GM12878 (cell line): ENCODE data around the gene BTBD9. TPM values are rescaled to one million over a fixed set of nuclear protein-coding genes. Genes with fewer than 3 reads are reported as not detected.

Experiments used
- ATAC-seq: fragments of 200-7000 bp; cut with Tn5 transposase; 3 replicates; pipeline ENCODE4 v1.9.1; 2020; ENCODE audit warnings: mild to moderate bottlenecking, moderate library complexity
- BruUV-seq: library from RNA; stranded (reverse); fragments of 400-500 nt; replicated peaks from 2 replicates; lab custom pipeline; 2021; lab: Mats Ljungman, UMichigan
- CTCF ChIA-PET: fragments of 300-600 bp; sonication (Branson Sonifier 250); formaldehyde crosslinking; extraction: SDS; loops from one replicate; lab custom pipeline; 2021; ENCODE audit warnings: inconsistent platforms; lab: Yijun Ruan, JAX
- POLR2A ChIA-PET: fragments of 350-600 bp; formaldehyde crosslinking; extraction: SDS; loops from one replicate; lab custom pipeline; 2021; ENCODE audit warnings: inconsistent platforms; lab: Charles Lee
- RAD21 ChIA-PET: fragments of 300-600 bp; sonication (Branson Sonifier 250); formaldehyde crosslinking; loops from one replicate; lab custom pipeline; 2023; ENCODE audit warnings: antibody characterized with exemption; ENCODE audit not compliant: unreplicated experiment; lab: Charles Lee
- SMC1A ChIA-PET: fragments of 300-600 bp; sonication (Branson Sonifier 250); formaldehyde crosslinking; loops from one replicate; lab custom pipeline; 2023; ENCODE audit not compliant: unreplicated experiment, uncharacterized antibody; lab: Charles Lee
- DNase-seq: peaks from one replicate; pipeline ENCODE4 v3.0.0-alpha.2; 2011; ENCODE audit warnings: low read depth, low spot score
- FAIRE-seq: peaks from 3 replicates; lab custom pipeline; 2011; peaks lifted over from hg19 to GRCh38; lab: Jason Lieb, UNC
- H2AFZ ChIP-seq: 2 replicates; pipeline ENCODE4 v1.6.0; 2011; ENCODE audit warnings: low read depth, low read length, control low read depth; ENCODE audit not compliant: control insufficient read depth
- H3K27ac ChIP-seq: 2 replicates; pipeline ENCODE4 v1.5.1; 2011; ENCODE audit warnings: control low read depth; ENCODE audit not compliant: control insufficient read depth, insufficient read depth
- H3K27me3 ChIP-seq, 2 experiments: replicated peaks in 1 of 2; 2 replicates each; pipeline versions ENCODE4 v1.6.0 to v1.6.1; 2011; ENCODE audit warnings: low read length in 1 of 2; ENCODE audit not compliant: control insufficient read depth in 2 of 2, insufficient read depth in 2 of 2
- H3K36me3 ChIP-seq, 2 experiments: 2 replicates each; pipeline ENCODE4 v1.5.1; 2011; ENCODE audit warnings: low read length in 1 of 2; ENCODE audit not compliant: control insufficient read depth in 2 of 2, insufficient read depth in 2 of 2
- H3K4me1 ChIP-seq: 2 replicates; pipeline ENCODE4 v1.6.1; 2011; ENCODE audit warnings: mild to moderate bottlenecking, low read length, moderate library complexity, mixed read lengths; ENCODE audit not compliant: control insufficient read depth, insufficient read depth
- H3K4me2 ChIP-seq: 2 replicates; pipeline ENCODE4 v1.6.0; 2011; ENCODE audit warnings: control low read depth; ENCODE audit not compliant: control insufficient read depth, insufficient read depth
- H3K4me3 ChIP-seq: fragments of 200-600 bp; sonication (generic); 2 replicates; pipeline ENCODE4 v1.5.1; 2016
- H3K79me2 ChIP-seq: 2 replicates; pipeline ENCODE4 v1.6.0; 2011; ENCODE audit warnings: low read length; ENCODE audit not compliant: control insufficient read depth, insufficient read depth
- H3K9ac ChIP-seq: 2 replicates; pipeline ENCODE4 v1.8.0; 2011; ENCODE audit warnings: low read length, control low read depth, mixed read lengths; ENCODE audit not compliant: control insufficient read depth, insufficient read depth
- H3K9me3 ChIP-seq: replicated peaks from 3 replicates; pipeline ENCODE4 v1.5.1; 2011; ENCODE audit warnings: mild to moderate bottlenecking, low read length; ENCODE audit not compliant: control insufficient read depth, insufficient read depth
- H4K20me1 ChIP-seq: 2 replicates; pipeline ENCODE4 v1.6.0; 2011; ENCODE audit not compliant: control insufficient read depth, insufficient read depth
- EP300 ChIP-seq, 2 experiments: fragments of 150-350 bp in 1 of 2; IDR thresholded peaks; 2 replicates each; pipeline ENCODE4 v1.6.1; 2011 to 2012; ENCODE audit warnings: low read depth in 2 of 2, low read length in 2 of 2, borderline replicate concordance in 1 of 2, improper control_type of control experiment in 1 of 2, inconsistent platforms in 1 of 2; ENCODE audit not compliant: control insufficient read depth in 1 of 2
- EZH2 ChIP-seq: IDR thresholded peaks from 2 replicates; pipeline ENCODE4 v1.6.1; 2012; ENCODE audit warnings: low read depth, mild to moderate bottlenecking, control low read depth, inconsistent platforms, low read length, borderline replicate concordance; ENCODE audit not compliant: control insufficient read depth
- TCF7 ChIP-seq: IDR thresholded peaks from 2 replicates; pipeline ENCODE4 v1.6.1; 2014; ENCODE audit warnings: antibody characterized with exemption, borderline replicate concordance
- WRNIP1 ChIP-seq: IDR thresholded peaks from 2 replicates; pipeline ENCODE4 v1.6.1; 2011; ENCODE audit warnings: low read depth, low read length, improper control_type of control experiment, borderline replicate concordance
- ZSCAN29 ChIP-seq: fragments of 450-650 bp; IDR thresholded peaks from 2 replicates; pipeline ENCODE4 v1.6.1; 2017; ENCODE audit warnings: mild to moderate bottlenecking, moderate library complexity
- WGBS: methylation state at CpG from one replicate; pipeline ENCODE4 v1.1.6; 2016; ENCODE audit warnings: low lambda C conversion rate; ENCODE audit not compliant: insufficient replicate concordance, insufficient coverage; ENCODE audit errors: missing lambda C conversion rate; 5-methylcytosine and 5-hydroxymethylcytosine counted together
- in situ Hi-C: fragments of 300-500 bp; cut with MboI; formaldehyde crosslinking; loops from 9 replicates; pipeline ENCODE4 v1.14.3; 2018; ENCODE audit warnings: mixed read lengths
- intact Hi-C: fragments of 100-400 bp; cut with micrococcal nuclease; formaldehyde crosslinking; loops from one replicate; pipeline ENCODE4 v1.14.2; 2022; ENCODE audit not compliant: unreplicated experiment
- polyA plus RNA-seq, 11 experiments: library from polyadenylated mRNA; depleted of rRNA in 4 of 11; unstranded in 6 of 11; stranded (reverse) in 5 of 11; fragments of >200 nt; fragmentation: Nextera tagmentation in 4 of 11; fragmentation: Illumina TruSeq in 1 of 11; extraction: Ambion mirVana in 4 of 11; extraction: Trizol in 1 of 11; gene quantifications; 1 replicate in 1 of 11; 2 replicates in 10 of 11; pipeline versions ENCODE4 v1.2.1 to v1.2.3, GENCODE V29; 2011 to 2016; ENCODE audit warnings: inconsistent platforms in 2 of 11, missing spikeins in 2 of 11, low read depth in 1 of 11
- total RNA-seq, 4 experiments: library from RNA; depleted of rRNA in 3 of 4; stranded (reverse); fragments of >200 nt in 3 of 4; fragmentation: Illumina TruSeq in 1 of 4; extraction: Trizol in 1 of 4; gene quantifications; 2 replicates each; pipeline versions ENCODE4 v1.2.1 to v1.2.3, GENCODE V29; 2013 to 2021
- TF ChIP-seq, protein P1 (sequence below): IDR thresholded peaks from 2 replicates; pipeline ENCODE4 v1.6.1; 2011; ENCODE audit warnings: low read depth, low read length, improper control_type of control experiment, borderline replicate concordance
- TF ChIP-seq, protein P2 (sequence below): fragments of 150-350 bp; IDR thresholded peaks from 2 replicates; pipeline ENCODE4 v1.6.1; 2016; ENCODE audit warnings: low read depth, low read length

BTBD9 gene
- total and polyA plus RNA-seq, 10 of the 15 experiments (the other 5 are each of a cell fraction or from before 2014, with no cell fraction given) = 0.22 to 8.6 (median 4.6) TPM

DNA sequence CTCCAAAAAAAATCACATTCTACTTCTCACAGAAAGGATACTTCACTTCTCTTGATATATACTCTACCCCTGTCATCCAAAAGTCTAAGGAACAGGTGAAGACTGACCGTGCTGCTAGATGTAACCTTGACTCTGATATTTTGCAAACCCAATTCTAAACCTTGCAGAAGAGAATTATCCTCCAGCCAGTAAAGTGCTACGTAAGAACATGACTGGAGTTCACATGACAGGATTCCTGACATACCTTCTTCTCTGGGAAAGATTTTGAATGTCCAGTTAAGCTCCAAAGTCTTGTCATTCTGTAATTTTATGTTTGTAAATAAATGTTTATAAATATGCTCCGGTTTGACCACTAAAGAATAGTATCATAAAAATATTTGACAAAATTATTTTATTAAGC is 35.8 kb downstream of the BTBD9 start:
- FAIRE-seq = no peak
- 86% methylated on average over 3 of the region's 3 CpGs for WGBS
- intact Hi-C loops = no loop called here

More for the DNA sequence above, 35.8 kb downstream of the BTBD9 start:
- no peak overlapping the region for H3K4me2 ChIP-seq
- no peak overlapping the region for H3K4me3 ChIP-seq
- in situ Hi-C loops = no loop called here
- H2AFZ ChIP-seq = no peak overlapping the region
- no peaks in the 10 kb centered on the region for H3K36me3 ChIP-seq
- H4K20me1 ChIP-seq = no peaks in the 10 kb centered on the region
- TF ChIP-seq TCF7 = no peak
- TF ChIP-seq, protein P1, sequence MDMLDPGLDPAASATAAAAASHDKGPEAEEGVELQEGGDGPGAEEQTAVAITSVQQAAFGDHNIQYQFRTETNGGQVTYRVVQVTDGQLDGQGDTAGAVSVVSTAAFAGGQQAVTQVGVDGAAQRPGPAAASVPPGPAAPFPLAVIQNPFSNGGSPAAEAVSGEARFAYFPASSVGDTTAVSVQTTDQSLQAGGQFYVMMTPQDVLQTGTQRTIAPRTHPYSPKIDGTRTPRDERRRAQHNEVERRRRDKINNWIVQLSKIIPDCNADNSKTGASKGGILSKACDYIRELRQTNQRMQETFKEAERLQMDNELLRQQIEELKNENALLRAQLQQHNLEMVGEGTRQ = no peak
- no peak for TF ChIP-seq ZSCAN29
- TF ChIP-seq, protein P2, sequence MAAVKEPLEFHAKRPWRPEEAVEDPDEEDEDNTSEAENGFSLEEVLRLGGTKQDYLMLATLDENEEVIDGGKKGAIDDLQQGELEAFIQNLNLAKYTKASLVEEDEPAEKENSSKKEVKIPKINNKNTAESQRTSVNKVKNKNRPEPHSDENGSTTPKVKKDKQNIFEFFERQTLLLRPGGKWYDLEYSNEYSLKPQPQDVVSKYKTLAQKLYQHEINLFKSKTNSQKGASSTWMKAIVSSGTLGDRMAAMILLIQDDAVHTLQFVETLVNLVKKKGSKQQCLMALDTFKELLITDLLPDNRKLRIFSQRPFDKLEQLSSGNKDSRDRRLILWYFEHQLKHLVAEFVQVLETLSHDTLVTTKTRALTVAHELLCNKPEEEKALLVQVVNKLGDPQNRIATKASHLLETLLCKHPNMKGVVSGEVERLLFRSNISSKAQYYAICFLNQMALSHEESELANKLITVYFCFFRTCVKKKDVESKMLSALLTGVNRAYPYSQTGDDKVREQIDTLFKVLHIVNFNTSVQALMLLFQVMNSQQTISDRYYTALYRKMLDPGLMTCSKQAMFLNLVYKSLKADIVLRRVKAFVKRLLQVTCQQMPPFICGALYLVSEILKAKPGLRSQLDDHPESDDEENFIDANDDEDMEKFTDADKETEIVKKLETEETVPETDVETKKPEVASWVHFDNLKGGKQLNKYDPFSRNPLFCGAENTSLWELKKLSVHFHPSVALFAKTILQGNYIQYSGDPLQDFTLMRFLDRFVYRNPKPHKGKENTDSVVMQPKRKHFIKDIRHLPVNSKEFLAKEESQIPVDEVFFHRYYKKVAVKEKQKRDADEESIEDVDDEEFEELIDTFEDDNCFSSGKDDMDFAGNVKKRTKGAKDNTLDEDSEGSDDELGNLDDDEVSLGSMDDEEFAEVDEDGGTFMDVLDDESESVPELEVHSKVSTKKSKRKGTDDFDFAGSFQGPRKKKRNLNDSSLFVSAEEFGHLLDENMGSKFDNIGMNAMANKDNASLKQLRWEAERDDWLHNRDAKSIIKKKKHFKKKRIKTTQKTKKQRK = no peak
- TF ChIP-seq WRNIP1 = no peak
- no peak for TF ChIP-seq EP300 (IDR thresholded peaks at IDR 0.05; ENCODE audit: borderline replicate concordance in 1 of 2, control insufficient read depth in 1 of 2, low read depth in 2 of 2, low read length in 2 of 2)
- TF ChIP-seq EZH2 = no peak
- TF ChIP-seq, all 136 proteins: peak for 0
- ATAC-seq = no peak
- H3K9me3 ChIP-seq = no peaks in the 10 kb centered on the region
- ChIA-PET RAD21 (no interaction called here), CTCF (no interaction called here), SMC1A (interaction anchor here (1.2 kb wide), 1 partner anchor 13 kb away, joined by 4 read pairs; no protein-coding TSS in a partner anchor), POLR2A (no interaction called here)
- no peaks in the 10 kb centered on the region for H3K79me2 ChIP-seq
- BruUV-seq = no TSS peak
- no peak overlapping the region for H3K27ac ChIP-seq
- no peak overlapping the region for H3K9ac ChIP-seq
- no peaks in the 10 kb centered on the region for H3K4me1 ChIP-seq
- DNase-seq = no peak
- H3K27me3 ChIP-seq = no peaks in the 10 kb centered on the region
